HPDE6-E6E7 (cell line): ENCODE results near the gene KLHL29.

Experiments
- DNase-seq: peaks from one replicate; pipeline ENCODE4 v3.0.0; 2011; ENCODE audit warnings: missing footprints; ENCODE audit errors: extremely low spot score

KLHL29 gene

GRCh38 chr2:23569761-23570365, 184.9 kb downstream of the KLHL29 start:
- DNase-seq, result no peak

GRCh38 chr2:23571085-23571484, 186.1 kb downstream of the KLHL29 start:
- no peak for DNase-seq

GRCh38 chr2:23571527-23572282, 186.7 kb downstream of the KLHL29 start:
- DNase-seq, result no peak

- DNase-seq, result no peak
These were observed 190.1 kb downstream of the KLHL29 start for GRCh38 chr2:23574919-23575654.

GRCh38 chr2:23578964-23579671, 194.1 kb downstream of the KLHL29 start:
- DNase-seq, result no peak

- DNase-seq, result no peak
These were observed 194.7 kb downstream of the KLHL29 start for GRCh38 chr2:23579674-23580073.

GRCh38 chr2:23583467-23583866, 198.5 kb downstream of the KLHL29 start:
- no peak for DNase-seq

- no peak for DNase-seq
These were observed 199.2 kb downstream of the KLHL29 start for GRCh38 chr2:23584054-23584745.

- no peak for DNase-seq
These were observed 200.5 kb downstream of the KLHL29 start for GRCh38 chr2:23585273-23586170.

GRCh38 chr2:23586741-23587306, 201.8 kb downstream of the KLHL29 start:
- DNase-seq, result no peak

- no peak for DNase-seq
These were observed 202.4 kb downstream of the KLHL29 start for GRCh38 chr2:23587341-23587880.

- no peak for DNase-seq
These were observed 203.1 kb downstream of the KLHL29 start for GRCh38 chr2:23588106-23588505.

- DNase-seq, result no peak
These were observed 203.7 kb downstream of the KLHL29 start for GRCh38 chr2:23588508-23589201.

GRCh38 chr2:23589220-23589647, 204.3 kb downstream of the KLHL29 start:
- DNase-seq, result no peak

GRCh38 chr2:23589739-23590138, 204.8 kb downstream of the KLHL29 start:
- DNase-seq, result no peak

- DNase-seq, result no peak
These were observed 205.4 kb downstream of the KLHL29 start for GRCh38 chr2:23590241-23590869.

GRCh38 chr2:23591111-23591510, 206.1 kb downstream of the KLHL29 start:
- DNase-seq, result no peak

GRCh38 chr2:23592061-23592685, 207.2 kb downstream of the KLHL29 start:
- DNase-seq, result no peak
